IMR-90 (cell line): ENCODE results near the gene NCKIPSD. TPM values are rescaled to one million over a fixed set of nuclear protein-coding genes. Genes with fewer than 3 reads are reported as not detected.

Source experiments
- ATAC-seq: fragments of 200-7000 bp; cut with Tn5 transposase; 2 replicates; pipeline ENCODE4 v1.9.1; 2020; ENCODE audit warnings: low read depth, mild to moderate bottlenecking, moderate library complexity
- BruUV-seq: library from RNA; stranded (reverse); fragments of 400-500 nt; replicated peaks from 2 replicates; lab custom pipeline; 2021; lab: Mats Ljungman, UMichigan
- CTCF ChIA-PET: fragments of 300-600 bp; formaldehyde crosslinking; extraction: SDS; loops from one replicate; lab custom pipeline; 2021; ENCODE audit warnings: antibody characterized with exemption; lab: Yijun Ruan, JAX
- POLR2A ChIA-PET: fragments of 300-600 bp; sonication (Branson Sonifier 250); formaldehyde crosslinking; loops from one replicate; lab custom pipeline; 2022; ENCODE audit warnings: antibody characterized with exemption; ENCODE audit not compliant: unreplicated experiment; lab: Charles Lee
- DNase-seq: peaks from one replicate; pipeline ENCODE4 v3.0.0; 2013
- H2AFZ ChIP-seq: replicated peaks from 2 replicates; pipeline ENCODE3; 2013; ENCODE audit warnings: low read length, mild to moderate bottlenecking; ENCODE audit not compliant: poor library complexity
- H2AK5ac ChIP-seq: 2 replicates; pipeline ENCODE4 v1.6.1; 2013; ENCODE audit warnings: low read depth, low read length, inconsistent platforms
- H2AK9ac ChIP-seq: replicated peaks from 2 replicates; pipeline ENCODE3; 2013; ENCODE audit warnings: mild to moderate bottlenecking, low read depth, low read length, moderate library complexity; ENCODE audit not compliant: poor library complexity
- H2BK120ac ChIP-seq: 2 replicates; pipeline ENCODE4 v1.6.1; 2013; ENCODE audit warnings: low read depth, low read length, inconsistent platforms
- H2BK15ac ChIP-seq: 3 replicates; pipeline ENCODE4 v1.6.1; 2013; ENCODE audit warnings: low read depth, low read length, inconsistent platforms
- H2BK20ac ChIP-seq: 2 replicates; pipeline ENCODE4 v1.6.1; 2013; ENCODE audit warnings: low read depth, mild to moderate bottlenecking, inconsistent platforms, low read length, moderate library complexity
- H2BK5ac ChIP-seq: 2 replicates; pipeline ENCODE4 v1.6.1; 2013; ENCODE audit warnings: mild to moderate bottlenecking, low read depth, low read length, inconsistent platforms; ENCODE audit not compliant: poor library complexity, severe bottlenecking
- H3K14ac ChIP-seq: replicated peaks from 2 replicates; pipeline ENCODE4 v1.6.1; 2013; ENCODE audit warnings: low read depth, low read length, inconsistent platforms
- H3K18ac ChIP-seq: 2 replicates; pipeline ENCODE4 v1.6.1; 2013; ENCODE audit warnings: low read depth, low read length, control low read depth
- H3K23ac ChIP-seq: 2 replicates; pipeline ENCODE4 v1.6.1; 2013; ENCODE audit warnings: low read depth, low read length, inconsistent platforms
- H3K27ac ChIP-seq: 2 replicates; pipeline ENCODE4 v1.5.1; 2013; ENCODE audit warnings: mild to moderate bottlenecking, control low read depth, low read length; ENCODE audit not compliant: insufficient read depth
- H3K27me3 ChIP-seq: 2 replicates; pipeline ENCODE4 v1.6.1; 2013; ENCODE audit warnings: low read length; ENCODE audit not compliant: control insufficient read depth, insufficient read depth
- H3K36me3 ChIP-seq: 2 replicates; pipeline ENCODE4 v1.6.1; 2013; ENCODE audit warnings: low read length, mixed read lengths; ENCODE audit not compliant: control insufficient read depth, insufficient read depth
- H3K4ac ChIP-seq: 2 replicates; pipeline ENCODE4 v1.6.1; 2013; ENCODE audit warnings: low read depth, low read length, inconsistent platforms
- H3K4me1 ChIP-seq: 2 replicates; pipeline ENCODE4 v1.6.1; 2013; ENCODE audit warnings: low read length, mixed read lengths; ENCODE audit not compliant: control insufficient read depth, insufficient read depth
- H3K4me2 ChIP-seq: 2 replicates; pipeline ENCODE4 v1.6.1; 2013; ENCODE audit warnings: low read depth, mild to moderate bottlenecking, control low read depth, low read length, moderate library complexity
- H3K4me3 ChIP-seq: 2 replicates; pipeline ENCODE4 v1.5.1; 2013; ENCODE audit warnings: low read depth, mild to moderate bottlenecking, control low read depth, low read length, moderate library complexity; ENCODE audit not compliant: insufficient read depth
- H3K56ac ChIP-seq: 2 replicates; pipeline ENCODE4 v1.6.1; 2013; ENCODE audit warnings: low read length, inconsistent platforms; ENCODE audit not compliant: insufficient read depth; ENCODE audit errors: extremely low read depth
- H3K79me1 ChIP-seq, 2 experiments: 2 replicates each; pipeline ENCODE4 v1.6.1; 2013; ENCODE audit warnings: low read length in 2 of 2, inconsistent platforms in 1 of 2, low read depth in 1 of 2
- H3K9ac ChIP-seq: 2 replicates; pipeline ENCODE4 v1.6.1; 2013; ENCODE audit warnings: low read depth, low read length, control low read depth
- H3K9me1 ChIP-seq: 2 replicates; pipeline ENCODE4 v1.6.1; 2013; ENCODE audit warnings: low read length, inconsistent platforms; ENCODE audit not compliant: insufficient read depth
- H3K9me3 ChIP-seq: 2 replicates; pipeline ENCODE4 v1.6.1; 2013; ENCODE audit warnings: low read length; ENCODE audit not compliant: control insufficient read depth, insufficient read depth
- H4K20me1 ChIP-seq: 2 replicates; pipeline ENCODE4 v1.6.1; 2013; ENCODE audit warnings: low read length, inconsistent platforms; ENCODE audit not compliant: insufficient read depth
- H4K5ac ChIP-seq: 2 replicates; pipeline ENCODE4 v1.6.1; 2013; ENCODE audit warnings: mild to moderate bottlenecking, low read depth, low read length, control low read depth
- H4K8ac ChIP-seq, 2 experiments: 2 replicates each; pipeline ENCODE4 v1.6.1; 2013; ENCODE audit warnings: low read depth in 2 of 2, low read length in 2 of 2, control low read depth in 1 of 2, inconsistent platforms in 1 of 2
- H4K91ac ChIP-seq: 2 replicates; pipeline ENCODE4 v1.6.1; 2013; ENCODE audit warnings: low read depth, low read length, inconsistent platforms; ENCODE audit not compliant: insufficient read depth
- BHLHE40 ChIP-seq: fragments of 150-350 bp; IDR thresholded peaks from 2 replicates; pipeline ENCODE4 v1.6.1; 2016; ENCODE audit warnings: mild to moderate bottlenecking, low read depth, low read length
- CEBPB ChIP-seq: IDR thresholded peaks from 2 replicates; pipeline ENCODE4 v1.6.1; 2012; ENCODE audit warnings: low read depth, low read length, improper control_type of control experiment
- CHD1 ChIP-seq: IDR thresholded peaks from 2 replicates; pipeline ENCODE4 v1.6.1; 2012; ENCODE audit warnings: low read depth, low read length, improper control_type of control experiment
- CTCF ChIP-seq: conservative IDR thresholded peaks from 2 replicates; pipeline ENCODE4 v1.5.1; 2012; ENCODE audit warnings: mild to moderate bottlenecking, low read depth, low read length, improper control_type of control experiment
- ELK1 ChIP-seq: fragments of 150-350 bp; IDR thresholded peaks from 2 replicates; pipeline ENCODE4 v1.6.1; 2016; ENCODE audit warnings: low read depth, mild to moderate bottlenecking, low read length, moderate library complexity, borderline replicate concordance
- MAFK ChIP-seq: IDR thresholded peaks from 2 replicates; pipeline ENCODE4 v1.6.1; 2012; ENCODE audit warnings: low read depth, low read length, improper control_type of control experiment
- MAZ ChIP-seq: IDR thresholded peaks from 2 replicates; pipeline ENCODE4 v1.6.1; 2012; ENCODE audit warnings: low read depth, mild to moderate bottlenecking, low read length, improper control_type of control experiment, moderate library complexity, borderline replicate concordance
- NFE2L2 ChIP-seq: fragments of 150-350 bp; IDR thresholded peaks from 2 replicates; pipeline ENCODE4 v1.6.1; 2016; ENCODE audit warnings: low read depth, mild to moderate bottlenecking, low read length
- POLR2A ChIP-seq: IDR thresholded peaks from 2 replicates; pipeline ENCODE4 v1.6.1; 2012; ENCODE audit warnings: mild to moderate bottlenecking, low read depth, low read length
- RAD21 ChIP-seq: IDR thresholded peaks from 2 replicates; pipeline ENCODE4 v1.6.1; 2012; ENCODE audit warnings: low read length, improper control_type of control experiment
- RCOR1 ChIP-seq: IDR thresholded peaks from 2 replicates; pipeline ENCODE4 v1.6.1; 2012; ENCODE audit warnings: mild to moderate bottlenecking, low read length, improper control_type of control experiment; ENCODE audit not compliant: insufficient replicate concordance
- RFX5 ChIP-seq: IDR thresholded peaks from 2 replicates; pipeline ENCODE4 v1.8.0; 2012; ENCODE audit warnings: low read depth, mild to moderate bottlenecking, low read length, moderate library complexity
- SMC3 ChIP-seq: fragments of 150-350 bp; IDR thresholded peaks from 2 replicates; pipeline ENCODE4 v1.6.1; 2016; ENCODE audit warnings: low read depth, mild to moderate bottlenecking, antibody characterized with exemption, low read length, moderate library complexity
- WGBS, 2 experiments: methylation state at CpG; one replicate each; pipeline versions ENCODE4 v1.1.5 to v1.1.7; 2013; ENCODE audit warnings: missing lambda C conversion rate in 2 of 2; ENCODE audit not compliant: insufficient read length in 1 of 2; ENCODE audit errors: extremely low coverage in 2 of 2; 5-methylcytosine and 5-hydroxymethylcytosine counted together
- dilution Hi-C: fragments of 300-500 bp; cut with HindIII; formaldehyde crosslinking; loops from one replicate; pipeline ENCODE4 v1.14.3; 2018; ENCODE audit warnings: low sequenced_read_pairs; ENCODE audit not compliant: unreplicated experiment
- in situ Hi-C: fragments of 300-500 bp; cut with MboI; formaldehyde crosslinking; loops from 3 replicates; pipeline ENCODE4 v1.14.3; 2019; ENCODE audit warnings: low sequenced_read_pairs, inconsistent platforms, mixed read lengths
- intact Hi-C: fragments of 100-400 bp; cut with micrococcal nuclease; formaldehyde crosslinking; loops from 2 replicates; pipeline ENCODE4 v1.10.0; 2022
- polyA plus RNA-seq, 3 experiments: library from polyadenylated mRNA; depleted of rRNA; stranded (reverse); fragments of >200 nt; gene quantifications; 2 replicates each; pipeline ENCODE4 v1.2.3, GENCODE V29; 2012; ENCODE audit warnings: low replicate concordance in 1 of 3
- total RNA-seq: library from RNA; depleted of rRNA; stranded (reverse); fragments of >200 nt; gene quantifications from 2 replicates; pipeline ENCODE4 v1.2.3, GENCODE V29; 2012

NCKIPSD gene
- total and polyA plus RNA-seq, 2 of the 4 experiments (the other 2 are of a cell fraction), result 21.0 to 38.3 TPM

DNA sequence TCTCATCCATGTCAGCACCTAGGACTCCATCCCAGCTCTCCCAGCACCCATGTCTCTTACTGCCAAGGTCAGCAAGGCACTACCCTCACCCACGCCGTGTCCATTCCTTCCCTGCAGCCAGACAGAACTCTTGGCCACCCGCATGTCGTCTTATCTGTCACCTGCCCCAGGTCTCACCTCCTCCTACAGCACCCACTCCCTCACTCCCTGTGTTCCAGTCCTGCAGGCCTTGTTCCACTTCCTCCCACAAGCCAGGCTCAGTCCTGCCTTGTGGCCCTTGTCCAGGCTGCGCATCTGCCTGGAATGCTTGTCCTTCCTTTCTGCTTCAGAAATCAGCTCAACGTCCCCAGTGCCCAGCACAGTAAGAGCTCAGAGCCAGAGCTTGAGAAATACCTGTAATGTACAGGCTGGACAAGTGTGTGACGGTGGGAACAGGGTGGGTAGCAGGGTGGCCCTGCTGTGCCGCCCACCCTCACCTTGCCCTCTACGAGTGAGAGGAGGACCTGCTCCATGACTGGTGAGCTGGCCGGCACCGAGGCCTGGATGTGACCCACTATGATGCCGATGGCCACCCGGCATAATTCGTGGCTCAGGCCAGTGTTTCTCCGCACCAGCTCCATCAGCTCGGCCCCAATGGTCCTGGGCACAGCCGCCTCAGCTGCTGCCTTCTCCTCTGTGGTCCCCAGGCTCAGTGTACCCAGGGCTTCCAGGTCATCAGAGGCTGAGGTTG lies 4.7 kb downstream of the NCKIPSD start:
- intact Hi-C loops (no loop called here), in situ Hi-C loops (no loop called here), dilution Hi-C loops (no loop called here)
- ATAC-seq (no peak), DNase-seq (no peak)
- no peak overlapping the region for H3K9ac ChIP-seq
- H3K4ac ChIP-seq, result no peak overlapping the region
- H2AK5ac ChIP-seq, result no peak overlapping the region
- no peak overlapping the region for H3K4me2 ChIP-seq
- TF ChIP-seq SMC3 (no peak), CEBPB (no peak), ELK1 (no peak), CTCF (no peak), POLR2A (no peak), MAFK (no peak), MAZ (no peak), RCOR1 (no peak), NFE2L2 (no peak), CHD1 (no peak), RFX5 (no peak), RAD21 (no peak), BHLHE40 (no peak)
- no peak overlapping the region for H2AFZ ChIP-seq
- no peak overlapping the region for H4K5ac ChIP-seq
- no peak overlapping the region for H3K27ac ChIP-seq
- no peak overlapping the region for H4K8ac ChIP-seq
- peaks cover 54% of the 10 kb centered on the region for H3K9me1 ChIP-seq
- WGBS, 2 experiments, result 87% methylated on average over 10 of the region's 17 CpGs; no CpG with 5 or more reads in 1 of the 2 experiments
- H3K36me3 ChIP-seq, result peaks cover 55% of the 10 kb centered on the region
- peaks cover 20 to 70% of the 10 kb centered on the region in 2 experiments; a peak in 3 of 4 replicates for H3K79me1 ChIP-seq
- no peak overlapping the region for H3K4me3 ChIP-seq
- ChIA-PET POLR2A (no interaction called here), CTCF (no interaction called here)
- H3K18ac ChIP-seq, result no peak overlapping the region
- no TSS peak for BruUV-seq
- peaks cover 19% of the 10 kb centered on the region for H4K20me1 ChIP-seq
- no peak overlapping the region for H3K23ac ChIP-seq
- no peak overlapping the region for H2BK15ac ChIP-seq
- no peak overlapping the region for H2BK20ac ChIP-seq
- no peaks in the 10 kb centered on the region for H3K27me3 ChIP-seq
- no peak overlapping the region for H3K56ac ChIP-seq
- no peak overlapping the region for H2BK5ac ChIP-seq
- H3K9me3 ChIP-seq, result no peaks in the 10 kb centered on the region
- H4K91ac ChIP-seq, result no peak overlapping the region
- no peak overlapping the region for H2BK120ac ChIP-seq
- peak overlapping the region; percentile 48 for H2AK9ac ChIP-seq
- peaks cover 34% of the 10 kb centered on the region for H3K4me1 ChIP-seq
- H3K14ac ChIP-seq, result no peak overlapping the region
